22Rv1 (cell line): ENCODE results near the gene PNRC2.

ENCODE experiments used
- H3K27ac ChIP-seq: fragments of 450-650 bp; 2 replicates; pipeline ENCODE4 v1.5.1; 2017
- CTCF ChIP-seq: fragments of 450-650 bp; IDR thresholded peaks from 2 replicates; pipeline ENCODE4 v1.5.1; 2017; ENCODE audit warnings: mild to moderate bottlenecking
- ZFX ChIP-seq: fragments of 450-650 bp; IDR thresholded peaks from 2 replicates; pipeline ENCODE4 v1.6.1; 2017; ENCODE audit warnings: antibody characterized with exemption, borderline replicate concordance

PNRC2 gene

GRCh38 chr1:23959461-23960290, at the start of gene PNRC2:
TSS of gene PNRC2 (plus strand) at chr1:23959828. CDS start at chr1:23961458, 1,630 bp downstream.
- peak within 1 kb of the TSS; percentile 99 for H3K27ac ChIP-seq
- TF ChIP-seq CTCF (no peak), ZFX (no peak)

GRCh38 chr1:23910144-23910543, 49.5 kb upstream of the PNRC2 start:
- no peak overlapping the region for H3K27ac ChIP-seq

GRCh38 chr1:23910553-23911246, 48.9 kb upstream of the PNRC2 start:
- no peak for TF ChIP-seq ZFX
- no peak for TF ChIP-seq CTCF
- H3K27ac ChIP-seq = no peak overlapping the region

More at GRCh38 chr1:23910144-23910543, 49.5 kb upstream of the PNRC2 start:
- TF ChIP-seq ZFX (no peak), CTCF (no peak)

- TF ChIP-seq CTCF = no peak
- no peak for TF ChIP-seq ZFX
- no peak overlapping the region for H3K27ac ChIP-seq
Observed at GRCh38 chr1:23911921-23912320, 47.7 kb upstream of the PNRC2 start.

GRCh38 chr1:23913212-23913880, 46.3 kb upstream of the PNRC2 start, which contains the start of gene CNR2:
TSS of gene CNR2 (minus strand) at chr1:23913362. CDS start at chr1:23875617, 37,745 bp downstream.
- TF ChIP-seq ZFX = no peak
- no peak for TF ChIP-seq CTCF
- no peak within 1 kb of the TSS for H3K27ac ChIP-seq

- H3K27ac ChIP-seq = no peak overlapping the region
- TF ChIP-seq ZFX (no peak), CTCF (no peak)
Observed at GRCh38 chr1:23914921-23915320, 44.7 kb upstream of the PNRC2 start.
